Activated CD8-positive, alpha-beta memory T cell treated with anti-CD3 and anti-CD28 coated beads for 1 hour (primary cell): Measurements from ENCODE around the gene COX7A2.

Experiments used
- DNase-seq, 2 donors: peaks; one replicate each; pipeline ENCODE4 v3.0.0-alpha.2; 2020; ENCODE audit warnings: low read depth in 1 of 2; ENCODE audit errors: extremely low read depth in 1 of 2

Gene COX7A2

DNA sequence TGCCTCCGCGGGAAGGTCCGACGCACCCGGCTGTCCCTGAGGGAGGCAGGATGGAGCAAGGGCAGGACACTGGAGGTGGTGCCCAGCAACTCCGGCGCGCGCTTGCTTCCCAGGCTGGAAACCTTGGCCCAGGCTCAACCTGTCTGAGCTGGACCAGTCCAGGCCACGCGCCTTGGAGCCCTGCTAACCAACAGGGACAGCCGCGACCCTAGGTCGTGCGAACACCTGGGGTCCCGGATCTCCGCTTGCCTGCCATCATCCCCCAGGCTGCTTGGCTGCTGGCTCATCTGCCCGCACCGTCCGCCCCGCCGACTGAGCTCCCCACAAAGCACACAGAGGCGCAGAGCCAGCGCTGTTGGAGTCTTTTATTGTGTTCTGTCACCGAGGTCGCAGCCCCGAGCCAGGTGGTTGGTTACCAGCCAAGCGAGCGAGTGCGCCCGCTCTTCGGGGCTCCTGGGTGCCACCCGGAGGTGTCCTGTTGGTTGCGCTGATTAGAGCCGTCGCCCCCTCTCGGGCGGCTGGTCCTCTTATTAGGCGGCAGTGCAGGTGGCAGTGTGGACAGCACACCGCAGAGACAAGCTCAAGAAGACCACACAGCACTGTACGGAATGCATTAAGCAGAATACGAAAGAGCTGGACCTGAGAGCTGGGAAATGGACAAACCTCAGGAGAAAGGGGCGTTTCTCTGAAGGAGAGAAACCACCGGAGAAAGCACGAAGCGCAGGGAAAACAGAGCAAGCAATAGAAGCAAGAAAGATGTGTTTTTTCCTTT is 41.5 kb downstream of the COX7A2 start:
- no peak for DNase-seq

GRCh38 chr6:75201021-75201420 is 42.6 kb downstream of the COX7A2 start:
- no peak for DNase-seq

- no peak for DNase-seq
Measured at GRCh38 chr6:75199889-75200288, 43.7 kb downstream of the COX7A2 start.

GRCh38 chr6:75196081-75196687 is 47.4 kb downstream of the COX7A2 start:
- DNase-seq, result no peak

DNA sequence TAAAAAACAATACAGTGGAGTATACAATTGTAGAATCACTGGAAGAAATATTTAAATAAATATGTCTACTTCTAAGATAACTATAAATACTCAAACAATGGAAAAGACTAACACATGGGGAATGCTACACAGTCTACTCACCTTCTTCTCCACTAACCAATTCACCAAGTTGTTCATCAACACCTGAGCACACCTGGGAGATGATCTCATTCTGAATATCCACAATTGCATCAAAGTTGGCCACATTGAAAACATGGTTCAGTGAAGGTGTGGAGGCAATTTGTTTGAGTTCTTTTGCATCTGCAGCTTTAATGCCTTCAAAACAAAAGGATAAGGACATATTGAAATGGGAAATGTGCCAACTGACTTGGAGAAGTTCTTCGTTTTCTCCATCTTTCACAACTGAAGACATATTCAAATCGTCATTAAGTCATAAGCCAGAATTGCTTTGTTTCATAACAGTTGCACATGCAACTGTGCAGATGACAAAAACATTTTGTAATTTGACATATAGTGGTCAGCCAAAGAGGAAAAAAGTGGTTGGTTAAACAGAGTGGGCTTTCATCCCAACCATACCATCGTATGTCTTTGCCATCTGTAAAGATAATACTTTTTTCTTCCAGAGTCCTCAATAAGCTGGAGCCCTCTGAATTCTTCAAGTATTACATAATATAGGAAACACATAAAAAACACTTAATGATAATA is 55.2 kb downstream of the COX7A2 start:
- no peak for DNase-seq
